ENCODE measurements around the gene HPN.
"Not testable (repeated sequence)": the region's sequence is repeated elsewhere in the genome, so short reads cannot be mapped to it uniquely, and the experiment has no call there.

The HPN gene

GRCh38 chr19:35041548-35042055, at the start of gene HPN:
Gene HPN (plus strand): TSS chr19:35041721. CDS start chr19:35042507, 786 bp downstream.
- DNase-seq = no peak

- DNase-seq = not testable (repeated sequence)
Observed at GRCh38 chr19:34992582-34992981, 48.9 kb upstream of the HPN start.

- DNase-seq = no peak
Observed at GRCh38 chr19:34994286-34994642, 47.3 kb upstream of the HPN start.

GRCh38 chr19:34994643-34995541, 46.6 kb upstream of the HPN start:
- no peak for DNase-seq

- no peak for DNase-seq
Observed at GRCh38 chr19:34995551-34995950, 46.0 kb upstream of the HPN start.

- no peak for DNase-seq
Observed at GRCh38 chr19:34997071-34997617, 44.4 kb upstream of the HPN start.

- DNase-seq = not testable (repeated sequence)
Observed at GRCh38 chr19:34998224-34998623, 43.3 kb upstream of the HPN start.

GRCh38 chr19:34998777-34999497, 42.6 kb upstream of the HPN start:
- DNase-seq = no peak

- peak; percentile 77 for DNase-seq
Observed at GRCh38 chr19:34999498-35000337, 41.8 kb upstream of the HPN start, which contains the start of gene GRAMD1A. Gene GRAMD1A (plus strand): TSS chr19:35000323. CDS start chr19:35000479, 156 bp downstream.

GRCh38 chr19:35000338-35000646, 41.2 kb upstream of the HPN start:
- DNase-seq = no peak

- DNase-seq = no peak
Observed at GRCh38 chr19:35000647-35001501, 40.6 kb upstream of the HPN start.

GRCh38 chr19:35002037-35002535, 39.4 kb upstream of the HPN start:
- DNase-seq = no peak

GRCh38 chr19:35004517-35005255, 36.8 kb upstream of the HPN start:
- DNase-seq = no peak

GRCh38 chr19:35005256-35005977, 36.1 kb upstream of the HPN start:
- no peak for DNase-seq

- not testable (repeated sequence) for DNase-seq
Observed at GRCh38 chr19:35006007-35006341, 35.5 kb upstream of the HPN start.

- no peak for DNase-seq
Observed at GRCh38 chr19:35006342-35006998, 35.1 kb upstream of the HPN start.

- no peak for DNase-seq
Observed at GRCh38 chr19:35006999-35007365, 34.5 kb upstream of the HPN start.

- not testable (repeated sequence) for DNase-seq
Observed at GRCh38 chr19:35007427-35007826, 34.1 kb upstream of the HPN start.

- no peak for DNase-seq
Observed at GRCh38 chr19:35008891-35009341, 32.6 kb upstream of the HPN start.
